ENCODE measurements around the gene CYP4Z1.

DNA sequence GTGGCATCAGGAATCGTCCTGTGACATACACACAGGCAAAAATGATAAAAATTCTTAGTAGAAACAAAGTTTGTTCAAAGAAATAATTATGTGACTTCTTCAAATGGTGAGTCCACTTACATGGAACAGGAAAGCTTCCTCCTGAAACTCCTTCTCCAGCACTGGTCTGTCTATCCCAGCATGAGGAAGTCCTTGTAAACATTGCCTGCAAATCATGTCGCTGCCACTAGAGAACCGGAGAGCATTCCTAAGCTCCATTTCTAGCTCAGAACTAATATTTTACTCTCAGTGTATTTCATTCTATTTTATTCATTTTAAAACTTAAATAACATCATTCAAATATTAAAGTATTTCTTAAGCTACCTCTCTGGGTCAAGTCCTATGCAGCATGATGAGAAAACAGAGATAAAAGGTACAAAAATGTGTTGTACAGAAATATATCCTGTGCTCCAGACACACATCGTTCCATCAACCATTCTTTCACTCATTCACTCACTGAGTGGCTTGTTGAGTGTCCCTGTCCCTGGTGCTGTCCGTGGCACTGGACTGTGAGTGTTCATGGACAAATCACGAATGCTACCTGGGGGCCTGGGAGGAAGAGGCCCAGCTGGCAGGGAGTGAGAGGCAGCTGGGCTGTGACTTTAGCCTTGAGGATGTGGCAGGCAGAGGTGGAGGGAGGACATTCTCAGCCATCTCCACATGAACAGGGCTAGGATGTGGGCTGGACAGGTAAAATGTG is 80.2 kb downstream of the CYP4Z1 start:
- TF ChIP-seq, protein P1, sequence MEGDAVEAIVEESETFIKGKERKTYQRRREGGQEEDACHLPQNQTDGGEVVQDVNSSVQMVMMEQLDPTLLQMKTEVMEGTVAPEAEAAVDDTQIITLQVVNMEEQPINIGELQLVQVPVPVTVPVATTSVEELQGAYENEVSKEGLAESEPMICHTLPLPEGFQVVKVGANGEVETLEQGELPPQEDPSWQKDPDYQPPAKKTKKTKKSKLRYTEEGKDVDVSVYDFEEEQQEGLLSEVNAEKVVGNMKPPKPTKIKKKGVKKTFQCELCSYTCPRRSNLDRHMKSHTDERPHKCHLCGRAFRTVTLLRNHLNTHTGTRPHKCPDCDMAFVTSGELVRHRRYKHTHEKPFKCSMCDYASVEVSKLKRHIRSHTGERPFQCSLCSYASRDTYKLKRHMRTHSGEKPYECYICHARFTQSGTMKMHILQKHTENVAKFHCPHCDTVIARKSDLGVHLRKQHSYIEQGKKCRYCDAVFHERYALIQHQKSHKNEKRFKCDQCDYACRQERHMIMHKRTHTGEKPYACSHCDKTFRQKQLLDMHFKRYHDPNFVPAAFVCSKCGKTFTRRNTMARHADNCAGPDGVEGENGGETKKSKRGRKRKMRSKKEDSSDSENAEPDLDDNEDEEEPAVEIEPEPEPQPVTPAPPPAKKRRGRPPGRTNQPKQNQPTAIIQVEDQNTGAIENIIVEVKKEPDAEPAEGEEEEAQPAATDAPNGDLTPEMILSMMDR (IDR thresholded peaks at IDR 0.05): no peak
- TF ChIP-seq EZH2 (IDR thresholded peaks at IDR 0.05; ENCODE audit: borderline replicate concordance, insufficient read depth, low read depth, low read length, poor library complexity, severe bottlenecking): no peak

All from B cell (primary cell).